ENCODE data around the gene KLHL17.
A peak's percentile ranks its signal among the peaks of the same experiment; 100 is the strongest.

The KLHL17 gene

DNA sequence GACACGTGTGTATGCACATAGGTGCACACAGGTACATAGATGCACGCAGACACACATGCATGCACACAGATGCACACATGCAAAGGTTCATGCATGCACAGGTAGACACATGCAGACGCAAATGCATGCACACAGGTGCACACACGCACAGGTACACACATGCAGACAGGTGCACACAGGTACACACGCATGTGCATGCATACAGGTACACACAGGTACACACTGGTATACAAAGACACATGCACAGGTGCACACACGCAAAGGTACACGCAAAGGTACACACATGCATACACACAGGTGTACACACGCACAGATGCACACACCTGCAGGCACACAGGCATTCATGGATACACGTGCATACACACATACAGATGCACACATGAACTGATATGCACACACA, 10.1 kb upstream of the KLHL17 start:
- DNase-seq (ENCODE audit: low read depth): no peak
- TF ChIP-seq CTCF (IDR thresholded peaks at IDR 0.05; ENCODE audit: insufficient read depth, low read depth, low read length, missing control alignments): no peak
- no peak overlapping the region for H3K4me3 ChIP-seq (ENCODE audit: low read length)

DNA sequence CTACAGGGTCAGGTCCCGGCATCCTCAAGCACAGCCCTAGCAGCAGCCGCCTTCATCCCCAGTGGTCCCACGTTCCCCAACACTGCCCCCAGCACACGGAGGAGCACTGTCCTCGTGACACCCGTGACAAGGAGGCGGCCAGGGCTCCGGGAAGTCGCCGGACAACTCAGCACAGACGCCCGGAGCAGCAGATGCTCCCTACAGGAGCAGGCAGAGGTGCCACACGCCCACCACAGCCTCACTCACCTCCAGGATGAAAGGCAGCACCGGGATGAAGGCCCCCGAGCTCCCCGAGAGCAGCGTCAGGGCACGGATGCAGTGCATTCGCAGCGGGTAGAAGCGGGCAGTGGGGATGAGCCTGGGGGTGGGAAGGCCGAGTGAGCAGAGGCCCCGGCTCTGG, 9.5 kb upstream of the KLHL17 start:
- no peak for TF ChIP-seq CTCF (IDR thresholded peaks at IDR 0.05; ENCODE audit: insufficient read depth, low read depth, low read length, missing control alignments)
- no peak for DNase-seq (ENCODE audit: low read depth)
- H3K4me3 ChIP-seq (ENCODE audit: low read length): no peak overlapping the region

DNA sequence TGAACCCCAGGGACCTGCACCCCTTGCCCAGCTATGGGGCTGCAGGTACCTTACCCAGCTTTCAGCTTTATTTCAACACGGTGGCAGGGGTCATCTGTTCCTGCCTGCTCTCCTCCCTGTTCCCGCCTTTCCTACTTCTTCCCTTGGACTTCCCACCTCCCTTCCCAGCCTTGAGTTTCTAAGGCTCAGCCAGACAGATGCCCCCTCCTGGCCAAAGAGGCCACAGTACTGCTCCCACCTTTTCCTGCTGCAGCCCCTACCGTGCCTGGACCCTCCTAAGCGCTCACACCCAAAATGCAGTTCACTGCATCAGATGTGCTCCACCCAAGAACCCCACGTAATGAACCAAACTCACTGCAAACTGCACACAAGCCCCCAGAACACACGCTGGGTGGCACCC, 9.0 kb upstream of the KLHL17 start:
- H3K4me3 ChIP-seq (ENCODE audit: low read length): no peak overlapping the region
- peak; percentile 26 for TF ChIP-seq CTCF (IDR thresholded peaks at IDR 0.05; ENCODE audit: insufficient read depth, low read depth, low read length, missing control alignments)
- no peak for DNase-seq (ENCODE audit: low read depth)

GRCh38 chr1:952201-952600, 8.2 kb upstream of the KLHL17 start:
- no peak for TF ChIP-seq CTCF (IDR thresholded peaks at IDR 0.05; ENCODE audit: insufficient read depth, low read depth, low read length, missing control alignments)

DNA sequence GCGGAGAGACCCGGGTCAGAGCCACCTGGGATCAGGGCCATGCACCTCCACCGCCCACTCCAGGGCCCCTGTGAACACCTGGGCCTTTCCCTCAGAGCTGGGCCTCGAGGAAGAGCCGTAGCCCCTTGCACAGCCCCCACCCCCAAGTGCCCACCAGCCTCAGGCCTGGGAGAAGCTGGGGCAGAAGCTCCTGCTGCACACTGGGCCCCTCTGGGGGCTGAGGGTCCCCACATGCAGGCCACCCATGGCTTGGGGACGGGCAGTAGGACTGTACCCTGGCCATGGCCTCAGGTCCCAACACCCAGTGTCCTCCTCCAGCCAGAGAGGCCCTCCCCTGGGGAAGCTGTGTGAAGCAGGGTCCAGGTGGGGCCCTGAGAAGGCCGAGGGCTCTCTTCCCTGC, 7.8 kb upstream of the KLHL17 start:
- TF ChIP-seq CTCF (IDR thresholded peaks at IDR 0.05; ENCODE audit: insufficient read depth, low read depth, low read length, missing control alignments): no peak
- no peak for DNase-seq (ENCODE audit: low read depth)
- no peak overlapping the region for H3K4me3 ChIP-seq (ENCODE audit: low read length)

More at GRCh38 chr1:952201-952600, 8.2 kb upstream of the KLHL17 start:
- no peak for DNase-seq (ENCODE audit: low read depth)
- H3K4me3 ChIP-seq (ENCODE audit: low read length): no peak overlapping the region

DNA sequence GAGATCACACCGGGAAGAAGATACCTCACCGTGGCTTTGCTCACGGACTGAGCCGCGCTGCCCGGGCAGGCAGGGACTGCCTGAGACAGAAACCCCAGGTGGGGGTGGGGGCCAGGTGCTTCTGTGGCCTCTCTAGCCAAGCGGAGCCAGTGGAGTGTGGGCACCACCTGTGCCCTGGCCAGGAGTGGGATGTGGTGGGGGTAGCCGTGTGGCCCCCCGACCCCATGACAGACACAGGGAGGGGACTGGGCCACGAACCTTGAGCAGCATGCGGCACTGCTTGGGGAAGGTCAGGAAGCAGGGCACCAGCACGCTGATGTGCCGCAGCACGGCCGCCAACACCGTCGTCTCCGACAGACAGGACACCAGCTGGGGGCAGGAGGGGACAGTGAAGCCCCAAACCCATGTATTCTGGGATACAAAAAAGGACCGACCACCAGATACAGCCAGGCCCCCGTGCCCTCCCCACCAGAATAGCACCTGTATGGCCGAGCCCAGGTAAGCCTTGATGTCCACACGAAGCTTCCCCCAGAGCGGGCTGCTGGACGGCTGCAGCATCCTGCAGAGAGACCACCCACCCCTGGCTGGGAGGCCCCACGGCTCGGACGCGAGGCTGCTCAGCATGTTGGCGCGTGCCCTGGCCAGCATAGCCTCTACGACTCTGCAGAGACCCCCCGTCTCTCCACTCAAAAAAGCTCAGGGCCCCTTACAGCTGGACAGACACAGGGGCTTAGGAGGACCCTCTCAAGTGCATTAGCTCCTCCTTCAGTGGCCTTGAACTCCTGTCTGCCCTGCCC, 6.7 kb upstream of the KLHL17 start:
- TF ChIP-seq CTCF (IDR thresholded peaks at IDR 0.05; ENCODE audit: insufficient read depth, low read depth, low read length, missing control alignments): no peak
- DNase-seq (ENCODE audit: low read depth): no peak
- no peak overlapping the region for H3K4me3 ChIP-seq (ENCODE audit: low read length)

DNA sequence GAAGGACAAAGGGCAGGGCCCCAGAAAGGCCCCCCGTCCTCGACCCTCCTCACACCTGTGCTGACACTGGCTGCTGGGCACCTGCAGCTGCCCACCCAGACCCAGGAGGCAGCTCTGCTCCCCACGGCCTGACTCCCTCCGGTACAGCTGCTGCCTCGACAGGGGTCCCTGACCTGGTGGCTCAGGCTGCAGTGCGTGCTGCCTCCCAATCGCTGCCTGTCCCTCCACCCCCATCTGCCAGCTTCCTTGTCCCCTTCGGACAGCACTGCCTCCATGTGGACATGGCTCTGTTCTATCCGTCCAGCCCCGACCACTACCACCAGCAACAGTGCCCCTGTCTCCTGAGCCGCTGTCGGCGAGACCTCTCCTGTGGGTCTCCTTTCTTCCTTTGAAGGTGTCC, 5.5 kb upstream of the KLHL17 start:
- TF ChIP-seq CTCF (IDR thresholded peaks at IDR 0.05; ENCODE audit: insufficient read depth, low read depth, low read length, missing control alignments): no peak
- no peak for DNase-seq (ENCODE audit: low read depth)
- H3K4me3 ChIP-seq (ENCODE audit: low read length): no peak overlapping the region
